NCI-H526 treated with DMSO at 0.1 percent for 48 hours (cell line): Measurements from ENCODE around the gene CDH10.

Experiments
- DNase-seq: peaks from one replicate; lab custom pipeline; 2025; lab: John Stamatoyannopoulos, UW

CDH10 gene

GRCh38 chr5:24480952-24481351 lies 163.8 kb downstream of the CDH10 start:
- no peak for DNase-seq

GRCh38 chr5:24477958-24478357 lies 166.8 kb downstream of the CDH10 start:
- DNase-seq, result no peak

- DNase-seq, result no peak
Measured at GRCh38 chr5:24475101-24475500, 169.7 kb downstream of the CDH10 start.

GRCh38 chr5:24474685-24475084 lies 170.1 kb downstream of the CDH10 start:
- DNase-seq, result no peak

- no peak for DNase-seq
Measured at GRCh38 chr5:24472518-24472917, 172.3 kb downstream of the CDH10 start.

GRCh38 chr5:24444414-24444813 lies 200.4 kb downstream of the CDH10 start:
- no peak for DNase-seq

GRCh38 chr5:24439465-24439864 lies 205.3 kb downstream of the CDH10 start:
- no peak for DNase-seq
